Loucy (cell line): ENCODE measurements around the gene SNX3.

Experiments
- EZH2phosphoT487 ChIP-seq: fragments of 200-600 bp; IDR thresholded peaks from 2 replicates; pipeline ENCODE4 v1.6.1; 2018; ENCODE audit warnings: antibody characterized with exemption, mild to moderate bottlenecking, moderate library complexity, borderline replicate concordance
- TF ChIP-seq, protein P1 (sequence below): fragments of 200-600 bp; sonication (generic); conservative IDR thresholded peaks from 2 replicates; pipeline ENCODE4 v1.5.1; 2014; ENCODE audit warnings: mild to moderate bottlenecking, antibody characterized with exemption, low read length

DNA sequence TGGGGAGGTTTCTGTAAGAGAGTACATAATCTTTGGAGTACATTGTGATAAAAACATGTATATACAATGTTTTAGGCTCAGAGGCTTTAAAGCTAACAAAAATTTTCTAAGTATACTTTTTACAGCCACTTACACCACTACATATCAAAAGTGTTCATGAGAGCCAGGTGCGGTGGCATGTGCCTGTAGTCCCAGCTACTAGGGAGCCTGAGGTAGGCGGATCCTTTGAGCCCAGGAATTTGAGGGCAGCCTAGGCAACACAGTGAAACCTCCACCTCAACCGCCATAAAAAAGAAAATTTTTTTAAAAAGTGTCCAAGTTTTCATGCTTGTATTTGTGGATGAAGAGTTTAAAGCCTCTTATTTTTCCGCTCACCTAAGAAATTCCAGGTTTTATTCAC, 22.5 kb downstream of the SNX3 start:
- TF ChIP-seq, protein P1, sequence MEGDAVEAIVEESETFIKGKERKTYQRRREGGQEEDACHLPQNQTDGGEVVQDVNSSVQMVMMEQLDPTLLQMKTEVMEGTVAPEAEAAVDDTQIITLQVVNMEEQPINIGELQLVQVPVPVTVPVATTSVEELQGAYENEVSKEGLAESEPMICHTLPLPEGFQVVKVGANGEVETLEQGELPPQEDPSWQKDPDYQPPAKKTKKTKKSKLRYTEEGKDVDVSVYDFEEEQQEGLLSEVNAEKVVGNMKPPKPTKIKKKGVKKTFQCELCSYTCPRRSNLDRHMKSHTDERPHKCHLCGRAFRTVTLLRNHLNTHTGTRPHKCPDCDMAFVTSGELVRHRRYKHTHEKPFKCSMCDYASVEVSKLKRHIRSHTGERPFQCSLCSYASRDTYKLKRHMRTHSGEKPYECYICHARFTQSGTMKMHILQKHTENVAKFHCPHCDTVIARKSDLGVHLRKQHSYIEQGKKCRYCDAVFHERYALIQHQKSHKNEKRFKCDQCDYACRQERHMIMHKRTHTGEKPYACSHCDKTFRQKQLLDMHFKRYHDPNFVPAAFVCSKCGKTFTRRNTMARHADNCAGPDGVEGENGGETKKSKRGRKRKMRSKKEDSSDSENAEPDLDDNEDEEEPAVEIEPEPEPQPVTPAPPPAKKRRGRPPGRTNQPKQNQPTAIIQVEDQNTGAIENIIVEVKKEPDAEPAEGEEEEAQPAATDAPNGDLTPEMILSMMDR = no peak
- TF ChIP-seq EZH2phosphoT487 = no peak
